ENCODE results near the gene GAA.
"Not testable (repeated sequence)": the region's sequence is repeated elsewhere in the genome, so short reads cannot be mapped to it uniquely, and the experiment has no call there.

Gene GAA

GRCh38 chr17:80147035-80147822 lies 45.8 kb downstream of the GAA start, which contains the start of gene EIF4A3:
Gene EIF4A3 (minus strand): TSS chr17:80147128. CDS start chr17:80146961, 167 bp downstream.
- peak; percentile 96 for DNase-seq

- DNase-seq, result no peak
Measured at GRCh38 chr17:80151333-80151732, 50.0 kb downstream of the GAA start.

GRCh38 chr17:80152081-80152702 lies 50.8 kb downstream of the GAA start:
- DNase-seq, result no peak

GRCh38 chr17:80153004-80153403 lies 51.6 kb downstream of the GAA start:
- no peak for DNase-seq

- DNase-seq, result no peak
Measured at GRCh38 chr17:80154166-80154565, 52.8 kb downstream of the GAA start.

GRCh38 chr17:80155600-80155999 lies 54.2 kb downstream of the GAA start:
- DNase-seq, result not testable (repeated sequence)

- no peak for DNase-seq
Measured at GRCh38 chr17:80158846-80159245, 57.5 kb downstream of the GAA start.

- DNase-seq, result no peak
Measured at GRCh38 chr17:80160536-80160935, 59.2 kb downstream of the GAA start.

- no peak for DNase-seq
Measured at GRCh38 chr17:80163336-80163735, 62.0 kb downstream of the GAA start.

- no peak for DNase-seq
Measured at GRCh38 chr17:80164185-80164584, 62.8 kb downstream of the GAA start.

GRCh38 chr17:80166446-80166845 lies 65.1 kb downstream of the GAA start:
- no peak for DNase-seq

- DNase-seq, result no peak
Measured at GRCh38 chr17:80168371-80168770, 67.0 kb downstream of the GAA start.

- no peak for DNase-seq
Measured at GRCh38 chr17:80169107-80169506, 67.7 kb downstream of the GAA start.
